ENCODE results near the gene UGCG. TPM values are rescaled to one million over a fixed set of nuclear protein-coding genes. Genes with fewer than 3 reads are reported as not detected.

UGCG gene
- total RNA-seq, 1 experiment from 2014 or later = 23.3 TPM

DNA sequence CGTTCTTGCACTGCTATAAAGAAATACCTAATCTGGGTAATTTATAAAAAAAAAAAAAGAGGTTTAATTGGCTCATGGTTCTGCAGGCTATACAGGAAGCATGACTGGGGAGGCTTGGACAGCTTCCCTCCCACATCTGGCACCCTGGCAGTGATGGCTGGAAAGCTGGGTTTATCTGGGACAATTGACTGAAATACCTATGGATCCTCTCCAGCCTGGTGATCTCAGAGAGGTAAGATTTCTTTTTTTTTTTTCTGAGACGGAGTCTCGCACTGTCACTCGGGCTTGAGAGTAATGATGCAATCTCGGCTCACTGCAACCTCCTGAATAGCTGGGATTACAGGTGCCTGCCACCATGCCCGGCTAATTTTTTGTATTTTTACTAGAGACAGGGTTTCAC lies 22.7 kb upstream of the UGCG start:
- Histone ChIP-seq H3K23ac (ENCODE audit: insufficient read length, low read depth, low read length) (no peak overlapping the region), H3K4ac (ENCODE audit: low read depth, low read length) (no peak overlapping the region), H3T11ph (ENCODE audit: low read length) (no peak overlapping the region), H3K9ac (ENCODE audit: extremely low read depth, insufficient read length, low read length) (no peak overlapping the region), H4K91ac (ENCODE audit: insufficient read length, low read depth, low read length) (no peak overlapping the region), H3K79me2 (ENCODE audit: insufficient read depth, low read length) (no peaks in the 10 kb centered on the region), H3K27ac (ENCODE audit: insufficient read length, low read depth, low read length) (no peak overlapping the region), H2BK120ac (ENCODE audit: low read depth, low read length, poor library complexity, severe bottlenecking) (no peak overlapping the region), H3K4me1 (ENCODE audit: insufficient read depth, low read length) (peaks cover 11% of the 10 kb centered on the region; the same call in 1 of the 2 replicates), H3K56ac (ENCODE audit: insufficient read length, low read depth, low read length) (no peak overlapping the region), H2AK5ac (ENCODE audit: insufficient read length, low read length) (no peak overlapping the region), H2BK20ac (ENCODE audit: low read depth, low read length, poor library complexity, severe bottlenecking) (no peak overlapping the region), H2BK5ac (ENCODE audit: insufficient read length, low read length) (no peak overlapping the region), H3K23me2 (ENCODE audit: insufficient read length, low read depth, low read length, poor library complexity, severe bottlenecking) (no peaks in the 10 kb centered on the region), H4K20me1 (ENCODE audit: control insufficient read depth, insufficient read depth, insufficient read length) (no peaks in the 10 kb centered on the region), H3K14ac (ENCODE audit: insufficient read depth, low read length) (no peak overlapping the region), H3K9me3 (ENCODE audit: control insufficient read depth, low read depth, low read length) (no peaks in the 10 kb centered on the region), H3K4me2 (ENCODE audit: insufficient read depth, insufficient read length, low read length) (no peak overlapping the region), H3K27me3 (ENCODE audit: insufficient read depth, low read length) (no peaks in the 10 kb centered on the region), H2BK15ac (ENCODE audit: low read depth, low read length) (no peak overlapping the region), H4K8ac (replicated peaks; ENCODE audit: insufficient read length, low read depth, low read length) (no peak overlapping the region), H3K79me1 (ENCODE audit: insufficient read depth, low read depth, low read length, poor library complexity, severe bottlenecking) (no peaks in the 10 kb centered on the region), H2AFZ (ENCODE audit: low read length) (no peak overlapping the region), H3K18ac (ENCODE audit: insufficient read length, low read depth, low read length) (no peak overlapping the region), H2BK12ac (ENCODE audit: insufficient read length, low read depth, low read length) (no peak overlapping the region), H4K5ac (ENCODE audit: insufficient read length, low read depth, low read length) (no peak overlapping the region)
- WGBS (ENCODE audit: extremely low coverage, insufficient read length, low lambda C conversion rate) = no CpG with 5 or more reads among the region's 6 CpGs
- no peak for TF ChIP-seq CTCF (conservative IDR thresholded peaks at IDR 0.05)
- H3K4me3 Mint-ChIP-seq = no peak overlapping the region
- H3K27ac Mint-ChIP-seq = no peak overlapping the region
- H3K4me1 Mint-ChIP-seq = peaks cover 21 to 28% of the 10 kb centered on the region in 2 experiments
- H3K9me3 Mint-ChIP-seq = 0 out of 5 replicates have a peak, but pooled peaks cover 0 to 2% of the 10 kb centered on the region in 2 experiments
- peaks cover 0 to 4% (median 0%) of the 10 kb centered on the region in 3 experiments; a peak in 1 of 7 replicates for H3K36me3 Mint-ChIP-seq (ENCODE audit: insufficient read depth in 1 of 3, low read depth in 3 of 3)
- no peaks in the 10 kb centered on the region for H3K27me3 Mint-ChIP-seq (ENCODE audit: low read depth)
- no peak for DNase-seq

Measured in H9 (cell line).